Measurements from ENCODE around the gene SCYL3. TPM values are rescaled to one million over a fixed set of nuclear protein-coding genes. Genes with fewer than 3 reads are reported as not detected.

Gene SCYL3
- total RNA-seq, 1 experiment from 2014 or later = 3.6 TPM

- H3F3A ChIP-seq (ENCODE audit: low read length, unreplicated experiment) = no peaks in the 10 kb centered on the region
- BruUV-seq (replicated peaks) = no TSS peak
- intact Hi-C loops (cut with micrococcal nuclease) = no loop called here
Observed at GRCh38 chr1:169904834-169905233, 11.1 kb upstream of the SCYL3 start.

GRCh38 chr1:169902751-169903150 is 9.1 kb upstream of the SCYL3 start:
- H3K4me1 ChIP-seq (ENCODE audit: insufficient read depth, low read length) = no peaks in the 10 kb centered on the region
- no TSS peak for BruUV-seq (replicated peaks)
- no peaks in the 10 kb centered on the region for H3K36me3 ChIP-seq (ENCODE audit: low read depth, low read length)
- ATAC-seq (no peak), DNase-seq (no peak)
- no peaks in the 10 kb centered on the region for H3K79me2 ChIP-seq (ENCODE audit: low read length)
- POLR2A ChIA-PET (ENCODE audit: unreplicated experiment) = no interaction called here
- intact Hi-C loops (cut with micrococcal nuclease) = no loop called here
- H3K9me2 ChIP-seq (replicated peaks; ENCODE audit: low read length) = no peaks in the 10 kb centered on the region
- TF ChIP-seq EZH2phosphoT487 (IDR thresholded peaks at IDR 0.05; ENCODE audit: borderline replicate concordance, low read length) (no peak), EZH2 (IDR thresholded peaks at IDR 0.05; ENCODE audit: low read length, unreplicated experiment) (no peak), CTCF (conservative IDR thresholded peaks at IDR 0.05; ENCODE audit: low read depth, low read length) (no peak)
- no peak overlapping the region for H3K9ac ChIP-seq (ENCODE audit: low read length)
- no peaks in the 10 kb centered on the region for H3K9me3 ChIP-seq (ENCODE audit: low read length)
- no peaks in the 10 kb centered on the region for H4K20me1 ChIP-seq (ENCODE audit: low read length)
- H3F3A ChIP-seq (ENCODE audit: low read length, unreplicated experiment) = no peaks in the 10 kb centered on the region
- no peak overlapping the region for H2AFZ ChIP-seq (ENCODE audit: low read length)
- H3K27me3 ChIP-seq (ENCODE audit: low read length) = no peaks in the 10 kb centered on the region
- H3K4me3 ChIP-seq (ENCODE audit: low read length) = no peak overlapping the region
- no peak overlapping the region for H3K27ac ChIP-seq (ENCODE audit: low read length)
- no peak overlapping the region for H3K4me2 ChIP-seq (ENCODE audit: low read length)
- CTCF ChIA-PET = interaction anchor here (0.7 kb wide), 1 partner anchor 96 kb away, joined by 3 read pairs; no protein-coding TSS in a partner anchor

More at GRCh38 chr1:169904834-169905233, 11.1 kb upstream of the SCYL3 start:
- Histone ChIP-seq H3K4me3 (ENCODE audit: low read length) (no peak overlapping the region), H2AFZ (ENCODE audit: low read length) (no peak overlapping the region), H3K79me2 (ENCODE audit: low read length) (no peaks in the 10 kb centered on the region), H3K36me3 (ENCODE audit: low read depth, low read length) (no peaks in the 10 kb centered on the region), H3K4me1 (ENCODE audit: insufficient read depth, low read length) (no peaks in the 10 kb centered on the region), H3K27me3 (ENCODE audit: low read length) (no peaks in the 10 kb centered on the region), H3K9me2 (replicated peaks; ENCODE audit: low read length) (no peaks in the 10 kb centered on the region), H3K27ac (ENCODE audit: low read length) (no peak overlapping the region), H3K9ac (ENCODE audit: low read length) (no peak overlapping the region), H3K9me3 (ENCODE audit: low read length) (no peaks in the 10 kb centered on the region), H3K4me2 (ENCODE audit: low read length) (no peak overlapping the region), H4K20me1 (ENCODE audit: low read length) (no peaks in the 10 kb centered on the region)
- ChIA-PET CTCF (no interaction called here), POLR2A (ENCODE audit: unreplicated experiment) (interaction anchor here (0.6 kb wide), 1 partner anchor 11 kb away, joined by 3 read pairs; the partner anchor contains the start of gene SCYL3)
- ATAC-seq (no peak), DNase-seq (no peak)
- TF ChIP-seq EZH2 (IDR thresholded peaks at IDR 0.05; ENCODE audit: low read length, unreplicated experiment) (no peak), CTCF (conservative IDR thresholded peaks at IDR 0.05; ENCODE audit: low read depth, low read length) (no peak), EZH2phosphoT487 (IDR thresholded peaks at IDR 0.05; ENCODE audit: borderline replicate concordance, low read length) (no peak)

GRCh38 chr1:169901115-169901514 is 7.4 kb upstream of the SCYL3 start:
- TF ChIP-seq EZH2 (IDR thresholded peaks at IDR 0.05; ENCODE audit: low read length, unreplicated experiment) (no peak), EZH2phosphoT487 (IDR thresholded peaks at IDR 0.05; ENCODE audit: borderline replicate concordance, low read length) (no peak), CTCF (conservative IDR thresholded peaks at IDR 0.05; ENCODE audit: low read depth, low read length) (no peak)
- Histone ChIP-seq H3K79me2 (ENCODE audit: low read length) (no peaks in the 10 kb centered on the region), H3K27me3 (ENCODE audit: low read length) (no peaks in the 10 kb centered on the region), H3K4me3 (ENCODE audit: low read length) (no peak overlapping the region), H4K20me1 (ENCODE audit: low read length) (no peaks in the 10 kb centered on the region), H3F3A (ENCODE audit: low read length, unreplicated experiment) (no peaks in the 10 kb centered on the region), H3K4me1 (ENCODE audit: insufficient read depth, low read length) (no peaks in the 10 kb centered on the region), H3K9me2 (replicated peaks; ENCODE audit: low read length) (no peaks in the 10 kb centered on the region), H3K4me2 (ENCODE audit: low read length) (no peak overlapping the region), H3K9ac (ENCODE audit: low read length) (no peak overlapping the region), H2AFZ (ENCODE audit: low read length) (no peak overlapping the region), H3K9me3 (ENCODE audit: low read length) (no peaks in the 10 kb centered on the region), H3K27ac (ENCODE audit: low read length) (no peak overlapping the region), H3K36me3 (ENCODE audit: low read depth, low read length) (no peaks in the 10 kb centered on the region)
- ChIA-PET CTCF (no interaction called here), POLR2A (ENCODE audit: unreplicated experiment) (no interaction called here)
- BruUV-seq (replicated peaks) = no TSS peak
- intact Hi-C loops (cut with micrococcal nuclease) = no loop called here
- ATAC-seq = no peak
- DNase-seq = no peak
